Hepatocyte (in vitro differentiated cells): Measurements from ENCODE around the gene NRIP3. TPM values are rescaled to one million over a fixed set of nuclear protein-coding genes. Genes with fewer than 3 reads are reported as not detected.

Source experiments
- DNase-seq: peaks from one replicate; pipeline ENCODE4 v3.0.0-alpha.2; 2016; ENCODE audit warnings: low spot score
- H2AFZ ChIP-seq: fragments of 200-600 bp; sonication (generic); 2 replicates; pipeline ENCODE4 v1.6.0; 2016; ENCODE audit warnings: antibody characterized with exemption, mild to moderate bottlenecking
- H3K27ac ChIP-seq: fragments of 200-600 bp; sonication (generic); 2 replicates; pipeline ENCODE4 v1.5.1; 2016; ENCODE audit warnings: mild to moderate bottlenecking
- H3K27me3 ChIP-seq: fragments of 200-600 bp; sonication (generic); 2 replicates; pipeline ENCODE4 v1.6.1; 2016
- H3K36me3 ChIP-seq: fragments of 200-600 bp; sonication (generic); replicated peaks from 2 replicates; pipeline ENCODE4 v1.5.1; 2016; ENCODE audit warnings: low read depth; ENCODE audit not compliant: insufficient read depth
- H3K4me1 ChIP-seq: fragments of 200-600 bp; sonication (generic); 2 replicates; pipeline ENCODE4 v1.5.1; 2016; ENCODE audit warnings: mild to moderate bottlenecking, moderate library complexity; ENCODE audit not compliant: insufficient read depth
- H3K4me2 ChIP-seq: fragments of 200-600 bp; sonication (generic); 2 replicates; pipeline ENCODE4 v1.6.0; 2016
- H3K4me3 ChIP-seq: fragments of 200-600 bp; sonication (generic); 2 replicates; pipeline ENCODE4 v1.5.1; 2016; ENCODE audit warnings: mild to moderate bottlenecking
- H3K79me2 ChIP-seq: fragments of 200-600 bp; sonication (generic); 2 replicates; pipeline ENCODE4 v1.6.0; 2017; ENCODE audit warnings: mild to moderate bottlenecking
- H3K9me2 ChIP-seq: fragments of 200-600 bp; sonication (generic); replicated peaks from 2 replicates; pipeline ENCODE4 v1.6.0; 2017; ENCODE audit warnings: mild to moderate bottlenecking; ENCODE audit not compliant: insufficient read depth
- H3K9me3 ChIP-seq: fragments of 200-600 bp; sonication (generic); 2 replicates; pipeline ENCODE4 v1.5.1; 2016; ENCODE audit warnings: low read depth, mild to moderate bottlenecking
- H4K20me1 ChIP-seq: fragments of 200-600 bp; sonication (generic); 2 replicates; pipeline ENCODE4 v1.6.0; 2016; ENCODE audit warnings: mild to moderate bottlenecking; ENCODE audit not compliant: insufficient read depth, poor library complexity, severe bottlenecking
- EZH2 ChIP-seq: fragments of 200-600 bp; sonication (generic); IDR thresholded peaks from 2 replicates; pipeline ENCODE4 v1.6.1; 2016; ENCODE audit warnings: antibody characterized with exemption, mild to moderate bottlenecking, borderline replicate concordance
- EZH2phosphoT487 ChIP-seq: fragments of 200-600 bp; sonication (generic); IDR thresholded peaks from one replicate; pipeline ENCODE4 v1.6.1; 2018; ENCODE audit warnings: antibody characterized with exemption, mild to moderate bottlenecking, low read depth, moderate library complexity; ENCODE audit not compliant: unreplicated experiment, severe bottlenecking
- WGBS: methylation state at CpG from one replicate; pipeline ENCODE4 v1.1.6; 2016; ENCODE audit warnings: low lambda C conversion rate; ENCODE audit errors: missing lambda C conversion rate; 5-methylcytosine and 5-hydroxymethylcytosine counted together
- polyA plus RNA-seq: library from polyadenylated mRNA; unstranded; fragments of >200 nt; fragmentation: Nextera tagmentation; extraction: Ambion mirVana; gene quantifications from 2 replicates; pipeline ENCODE4 v1.2.1, GENCODE V29; 2016
- total RNA-seq: library from RNA; depleted of rRNA; stranded (reverse); fragments of >200 nt; gene quantifications from 2 replicates; pipeline ENCODE4 v1.2.3, GENCODE V29; 2014
- TF ChIP-seq, protein P1 (sequence below): fragments of 200-600 bp; sonication (generic); IDR thresholded peaks from 2 replicates; pipeline ENCODE4 v1.5.1; 2016; ENCODE audit warnings: antibody characterized with exemption, mild to moderate bottlenecking; ENCODE audit not compliant: poor library complexity

Gene NRIP3
- total and polyA plus RNA-seq, 2 experiments from 2014 or later, result 2.4 to 2.9 TPM

- H3K9me3 ChIP-seq, result no peaks in the 10 kb centered on the region
- DNase-seq, result no peak
- TF ChIP-seq EZH2phosphoT487 (no peak), EZH2 (no peak)
- TF ChIP-seq, protein P1, sequence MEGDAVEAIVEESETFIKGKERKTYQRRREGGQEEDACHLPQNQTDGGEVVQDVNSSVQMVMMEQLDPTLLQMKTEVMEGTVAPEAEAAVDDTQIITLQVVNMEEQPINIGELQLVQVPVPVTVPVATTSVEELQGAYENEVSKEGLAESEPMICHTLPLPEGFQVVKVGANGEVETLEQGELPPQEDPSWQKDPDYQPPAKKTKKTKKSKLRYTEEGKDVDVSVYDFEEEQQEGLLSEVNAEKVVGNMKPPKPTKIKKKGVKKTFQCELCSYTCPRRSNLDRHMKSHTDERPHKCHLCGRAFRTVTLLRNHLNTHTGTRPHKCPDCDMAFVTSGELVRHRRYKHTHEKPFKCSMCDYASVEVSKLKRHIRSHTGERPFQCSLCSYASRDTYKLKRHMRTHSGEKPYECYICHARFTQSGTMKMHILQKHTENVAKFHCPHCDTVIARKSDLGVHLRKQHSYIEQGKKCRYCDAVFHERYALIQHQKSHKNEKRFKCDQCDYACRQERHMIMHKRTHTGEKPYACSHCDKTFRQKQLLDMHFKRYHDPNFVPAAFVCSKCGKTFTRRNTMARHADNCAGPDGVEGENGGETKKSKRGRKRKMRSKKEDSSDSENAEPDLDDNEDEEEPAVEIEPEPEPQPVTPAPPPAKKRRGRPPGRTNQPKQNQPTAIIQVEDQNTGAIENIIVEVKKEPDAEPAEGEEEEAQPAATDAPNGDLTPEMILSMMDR, result no peak
- no peak overlapping the region for H3K4me3 ChIP-seq
- 94% methylated on average over 2 of the region's 2 CpGs for WGBS
- no peaks in the 10 kb centered on the region for H3K79me2 ChIP-seq
- H3K27ac ChIP-seq, result no peak overlapping the region
- no peaks in the 10 kb centered on the region for H3K36me3 ChIP-seq
- no peak overlapping the region for H2AFZ ChIP-seq
- H3K4me2 ChIP-seq, result no peak overlapping the region
- H3K9me2 ChIP-seq, result no peaks in the 10 kb centered on the region
- no peaks in the 10 kb centered on the region for H4K20me1 ChIP-seq
- H3K4me1 ChIP-seq, result no peaks in the 10 kb centered on the region
- no peaks in the 10 kb centered on the region for H3K27me3 ChIP-seq
Measured at GRCh38 chr11:8971196-8971923, 32.4 kb downstream of the NRIP3 start.

DNA sequence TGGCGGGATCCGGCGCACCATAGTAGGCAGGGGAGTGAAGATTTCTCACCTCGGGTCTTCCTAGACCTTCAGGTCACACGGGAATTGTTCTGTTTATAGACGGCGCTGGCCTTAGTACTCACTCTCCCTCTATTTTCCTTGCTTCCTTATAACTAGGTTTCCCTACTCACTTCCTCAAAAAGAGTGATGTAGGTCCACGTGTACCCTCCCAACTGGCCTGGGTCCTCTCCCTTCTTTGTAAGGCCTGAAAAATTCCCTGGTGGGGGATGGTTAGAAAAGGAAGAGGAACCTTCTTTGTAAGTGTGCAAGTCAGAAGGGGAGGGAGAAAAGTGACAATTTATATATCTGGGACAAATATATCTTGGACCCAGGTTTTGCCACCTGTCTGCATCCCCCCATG, 36.6 kb downstream of the NRIP3 start:
- no peak overlapping the region for H2AFZ ChIP-seq
- 95% methylated on average over 8 of the region's 8 CpGs for WGBS

GRCh38 chr11:8964324-8965320, 39.2 kb downstream of the NRIP3 start, which contains the start of gene TMEM9B:
Gene TMEM9B, minus strand, starts transcription at chr11:8964442. Its CDS starts 129 bp downstream, at chr11:8964313.
- Histone ChIP-seq H3K9me3 (no peaks in the 10 kb centered on the region), H3K9me2 (no peaks in the 10 kb centered on the region), H3K4me3 (peak within 1 kb of the TSS; percentile 94), H4K20me1 (no peaks in the 10 kb centered on the region), H3K27me3 (no peaks in the 10 kb centered on the region), H3K27ac (peak within 1 kb of the TSS; percentile 97), H2AFZ (peak within 1 kb of the TSS; percentile 92), H3K36me3 (no peaks in the 10 kb centered on the region), H3K79me2 (peaks cover 35% of the 10 kb centered on the region), H3K4me1 (peaks cover 4% of the 10 kb centered on the region), H3K4me2 (peak within 1 kb of the TSS; percentile 86)
- DNase-seq, result peak; percentile 95
- TF ChIP-seq, protein P1, result no peak
- TF ChIP-seq EZH2phosphoT487 (no peak), EZH2 (no peak)
- 2% methylated on average over 66 of the region's 67 CpGs for WGBS

More for the DNA sequence above, 36.6 kb downstream of the NRIP3 start:
- H3K36me3 ChIP-seq, result no peaks in the 10 kb centered on the region
- H3K9me3 ChIP-seq, result no peaks in the 10 kb centered on the region
- H4K20me1 ChIP-seq, result no peaks in the 10 kb centered on the region
- H3K4me2 ChIP-seq, result no peak overlapping the region
- H3K27ac ChIP-seq, result no peak overlapping the region
- DNase-seq, result no peak
- peaks cover 17% of the 10 kb centered on the region for H3K79me2 ChIP-seq
- TF ChIP-seq EZH2phosphoT487 (no peak), EZH2 (no peak)
- TF ChIP-seq, protein P1, result no peak
- no peak overlapping the region for H3K4me3 ChIP-seq
- H3K9me2 ChIP-seq, result no peaks in the 10 kb centered on the region
- peaks cover 4% of the 10 kb centered on the region for H3K4me1 ChIP-seq
- H3K27me3 ChIP-seq, result no peaks in the 10 kb centered on the region
